GM13977 (cell line): ENCODE measurements around the gene EPS8L1.

Source experiments
- DNase-seq: peaks from one replicate; pipeline ENCODE4 v3.0.0; 2012; ENCODE audit warnings: low spot score
- in situ Hi-C: fragments of 300-500 bp; cut with MboI; formaldehyde crosslinking; loops from one replicate; pipeline ENCODE4 v1.12.0; 2022; ENCODE audit warnings: low sequenced_read_pairs, low pct_unique_long_range_greater_than_20kb, mixed read lengths, inconsistent platforms; ENCODE audit not compliant: unreplicated experiment
- TF ChIP-seq, protein P1 (sequence below): IDR thresholded peaks from 2 replicates; pipeline ENCODE4 v1.5.1; 2012; ENCODE audit warnings: mild to moderate bottlenecking, control low read depth; ENCODE audit not compliant: insufficient read depth; ENCODE audit errors: extremely low read depth, missing control alignments

Gene EPS8L1

DNA sequence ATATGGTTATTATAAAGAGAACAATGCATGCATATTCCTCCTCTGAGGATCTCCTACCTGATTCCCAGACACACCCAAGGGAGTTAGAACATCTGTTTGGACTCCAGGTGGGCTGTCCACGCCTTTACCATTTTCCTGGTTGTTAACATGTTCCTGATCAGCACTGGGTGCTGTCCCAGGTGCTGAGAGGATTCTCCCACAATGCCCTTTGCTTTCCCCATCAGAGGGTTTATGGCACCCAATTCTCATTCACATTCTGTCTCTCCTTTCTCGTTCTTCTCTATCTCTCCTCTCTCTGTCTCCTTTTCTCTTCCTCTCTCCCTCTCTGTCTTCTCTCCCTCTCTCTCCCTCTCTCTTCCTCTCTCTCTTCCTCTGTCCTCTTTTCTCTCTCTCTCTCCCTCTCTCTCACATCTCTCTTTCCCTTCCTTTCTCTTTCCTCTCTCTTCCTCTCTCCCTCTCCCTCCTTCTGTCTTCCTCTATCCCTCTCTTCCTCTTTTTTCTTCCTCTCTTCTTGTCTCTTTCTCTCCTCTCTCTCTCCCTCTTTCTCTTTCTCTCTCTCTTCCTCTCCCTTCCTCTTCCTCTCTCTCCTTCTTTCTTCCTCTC lies 9.5 kb upstream of the EPS8L1 start:
- in situ Hi-C loops: no loop called here
- TF ChIP-seq, protein P1, sequence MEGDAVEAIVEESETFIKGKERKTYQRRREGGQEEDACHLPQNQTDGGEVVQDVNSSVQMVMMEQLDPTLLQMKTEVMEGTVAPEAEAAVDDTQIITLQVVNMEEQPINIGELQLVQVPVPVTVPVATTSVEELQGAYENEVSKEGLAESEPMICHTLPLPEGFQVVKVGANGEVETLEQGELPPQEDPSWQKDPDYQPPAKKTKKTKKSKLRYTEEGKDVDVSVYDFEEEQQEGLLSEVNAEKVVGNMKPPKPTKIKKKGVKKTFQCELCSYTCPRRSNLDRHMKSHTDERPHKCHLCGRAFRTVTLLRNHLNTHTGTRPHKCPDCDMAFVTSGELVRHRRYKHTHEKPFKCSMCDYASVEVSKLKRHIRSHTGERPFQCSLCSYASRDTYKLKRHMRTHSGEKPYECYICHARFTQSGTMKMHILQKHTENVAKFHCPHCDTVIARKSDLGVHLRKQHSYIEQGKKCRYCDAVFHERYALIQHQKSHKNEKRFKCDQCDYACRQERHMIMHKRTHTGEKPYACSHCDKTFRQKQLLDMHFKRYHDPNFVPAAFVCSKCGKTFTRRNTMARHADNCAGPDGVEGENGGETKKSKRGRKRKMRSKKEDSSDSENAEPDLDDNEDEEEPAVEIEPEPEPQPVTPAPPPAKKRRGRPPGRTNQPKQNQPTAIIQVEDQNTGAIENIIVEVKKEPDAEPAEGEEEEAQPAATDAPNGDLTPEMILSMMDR: no peak
- no peak for DNase-seq

DNA sequence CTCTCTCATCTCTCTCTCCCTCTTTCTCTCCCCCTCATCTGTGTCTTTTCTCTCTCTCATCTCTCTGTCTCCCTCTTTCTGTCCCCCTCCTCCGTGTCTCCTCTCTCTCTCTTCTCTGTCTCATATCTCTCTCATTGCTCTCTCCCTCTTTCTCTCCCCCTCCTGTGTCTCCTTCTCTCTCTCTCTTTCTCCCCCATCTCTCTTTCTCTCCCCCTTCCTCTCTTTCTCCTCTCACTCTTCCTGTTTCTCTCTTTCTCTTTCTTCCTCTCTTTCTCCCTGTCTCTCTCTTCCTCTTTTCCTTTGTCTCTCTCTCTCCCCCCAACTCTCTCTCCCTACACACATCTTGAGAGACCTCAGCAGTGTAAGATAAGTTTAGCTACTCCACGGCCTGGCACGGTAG lies 7.8 kb upstream of the EPS8L1 start:
- in situ Hi-C loops: no loop called here
- no peak for DNase-seq
- TF ChIP-seq, protein P1: no peak

DNA sequence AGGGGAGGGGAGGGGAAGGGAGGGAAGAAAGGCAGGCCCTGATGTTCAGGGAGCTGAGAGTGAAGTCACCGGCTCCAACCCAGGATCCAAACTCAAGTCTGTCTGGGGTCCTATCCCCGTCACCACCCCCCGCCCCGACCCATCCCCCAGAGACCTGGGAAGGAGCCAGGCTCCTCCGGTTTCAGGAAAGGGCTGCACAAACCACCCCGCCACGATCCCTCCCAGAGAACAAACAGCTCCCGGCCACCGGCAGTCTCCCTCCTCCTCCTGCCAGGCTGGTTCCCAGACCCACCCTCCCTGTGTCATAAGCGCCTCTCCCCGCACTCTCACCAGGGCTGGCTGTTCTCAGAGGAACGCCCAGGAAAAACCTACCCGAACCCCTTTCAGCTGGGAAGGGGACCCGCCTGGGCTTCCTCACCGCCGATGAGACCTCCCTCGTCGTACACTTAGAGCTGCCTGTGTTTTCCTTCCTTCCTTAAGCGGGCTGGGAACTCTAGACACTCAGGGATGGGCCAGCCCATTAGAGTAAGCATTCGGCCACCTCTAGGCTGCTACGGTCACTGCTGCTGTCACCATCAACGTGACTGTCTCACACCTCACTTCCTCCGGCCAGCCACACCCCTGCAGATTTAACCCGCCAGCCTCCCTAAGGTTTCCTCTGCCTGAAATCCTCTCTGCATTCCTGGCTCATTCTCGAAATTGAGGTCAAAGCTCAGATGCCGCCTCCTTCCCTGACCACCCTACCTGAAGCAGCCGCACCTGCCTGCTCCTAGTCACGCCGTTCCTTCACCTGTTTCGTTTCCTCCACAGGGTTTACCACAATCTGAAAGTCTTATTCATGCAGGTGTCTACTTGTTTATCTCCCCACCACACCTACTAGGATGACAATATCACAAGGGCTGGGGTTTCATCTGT lies 6.5 kb upstream of the EPS8L1 start:
- TF ChIP-seq, protein P1: no peak
- in situ Hi-C loops: no loop called here
- DNase-seq: peak; percentile 65

DNA sequence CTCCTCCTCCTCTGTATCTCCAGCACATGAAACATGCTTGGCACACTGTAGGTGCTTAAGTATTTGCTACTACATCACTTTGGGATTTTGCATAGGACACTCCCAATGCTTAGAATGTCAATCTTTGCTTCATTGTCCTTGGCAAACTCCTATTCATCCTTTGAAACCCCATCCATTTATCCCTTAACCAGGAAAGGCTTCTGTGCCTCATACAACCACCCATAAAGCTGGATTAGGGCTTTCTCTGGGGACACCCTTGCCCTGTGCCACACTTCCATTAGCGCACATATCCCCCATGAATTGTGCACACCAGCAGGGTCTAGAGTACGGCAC lies 5.8 kb upstream of the EPS8L1 start:
- TF ChIP-seq, protein P1: no peak
- in situ Hi-C loops: no loop called here
- DNase-seq: no peak

DNA sequence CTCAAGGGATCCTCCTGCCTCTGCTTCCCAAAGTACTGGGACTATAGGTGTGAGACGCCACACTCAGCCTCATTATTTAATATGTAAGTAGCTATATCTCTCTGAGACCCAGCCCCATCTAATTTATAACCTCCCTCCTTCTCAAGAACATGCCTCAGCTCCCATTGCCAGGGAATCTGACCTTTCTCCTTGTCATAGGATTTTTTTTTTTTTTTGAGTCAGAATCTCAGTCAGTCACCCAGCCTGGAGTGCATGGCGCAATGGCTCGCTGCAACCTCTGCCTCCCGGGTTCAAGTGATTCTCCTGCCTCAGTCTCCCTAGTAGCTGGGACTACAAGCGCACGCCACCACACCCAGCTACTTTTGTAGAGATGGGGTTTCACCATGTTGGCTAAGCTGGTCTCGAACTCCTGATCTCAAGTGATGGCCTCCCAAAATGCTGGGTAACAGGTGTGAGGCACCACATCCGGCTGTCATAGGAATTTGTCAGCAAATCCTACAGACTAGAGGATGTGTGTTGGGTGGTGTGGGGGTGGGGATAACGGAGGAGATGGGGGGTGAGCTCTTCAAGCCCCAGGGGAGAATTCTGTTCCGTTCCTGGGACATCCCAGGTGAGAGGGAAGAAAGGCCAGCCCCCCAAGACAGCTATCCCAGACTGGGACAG lies 5.1 kb upstream of the EPS8L1 start:
- TF ChIP-seq, protein P1: no peak
- in situ Hi-C loops: no loop called here
- no peak for DNase-seq

DNA sequence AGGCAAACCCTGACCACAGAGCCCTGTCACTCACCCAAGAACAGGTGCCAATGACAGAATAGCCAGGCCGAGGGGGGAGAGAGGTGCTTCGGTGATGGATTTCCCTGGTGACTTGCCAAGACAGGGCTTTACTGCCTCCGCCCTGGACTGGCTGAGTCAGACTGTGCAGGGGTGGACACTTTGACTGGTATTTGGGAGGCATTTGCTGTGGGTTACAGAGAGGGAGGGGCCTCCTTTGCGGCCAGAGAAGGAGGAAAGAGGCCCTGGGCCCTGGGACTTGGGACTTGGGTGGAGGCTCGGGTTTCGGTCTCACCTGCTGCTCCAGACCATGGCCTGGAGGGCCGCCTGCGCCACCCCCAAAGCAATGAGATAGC lies 4.6 kb upstream of the EPS8L1 start:
- TF ChIP-seq, protein P1: no peak
- in situ Hi-C loops: no loop called here
- DNase-seq: no peak
